HepG2 (cell line): ENCODE data around the gene DDX59. TPM values are rescaled to one million over a fixed set of nuclear protein-coding genes. Genes with fewer than 3 reads are reported as not detected.
A peak's percentile ranks its signal among the peaks of the same experiment; 100 is the strongest.

Experiments
- AKAP8 ChIP-seq: sonication (generic); formaldehyde crosslinking; IDR thresholded peaks from 2 replicates; pipeline ENCODE4 v1.5.1; 2020; ENCODE audit warnings: mild to moderate bottlenecking, missing genetic modification reagents
- GLI4 ChIP-seq: sonication (generic); formaldehyde crosslinking; IDR thresholded peaks from 2 replicates; pipeline ENCODE4 v1.5.1; 2020; ENCODE audit warnings: missing genetic modification reagents, mild to moderate bottlenecking, moderate library complexity, borderline replicate concordance
- HMG20A ChIP-seq: IDR thresholded peaks from 2 replicates; pipeline ENCODE4 v1.6.1; 2016; ENCODE audit warnings: borderline replicate concordance
- KLF6 ChIP-seq: IDR thresholded peaks from 2 replicates; pipeline ENCODE4 v1.8.0; 2016; ENCODE audit warnings: missing biosample characterization, missing genetic modification reagents
- KMT2A ChIP-seq: sonication (generic); formaldehyde crosslinking; IDR thresholded peaks from 2 replicates; pipeline ENCODE4 v1.4.0; 2020; ENCODE audit warnings: missing genetic modification reagents
- NFE2 ChIP-seq: sonication (generic); formaldehyde crosslinking; IDR thresholded peaks from 2 replicates; pipeline ENCODE4 v1.4.0; 2020; ENCODE audit warnings: missing genetic modification reagents
- NFE2L2 ChIP-seq: fragments of 150-350 bp; IDR thresholded peaks from 2 replicates; pipeline ENCODE4 v1.6.1; 2014; ENCODE audit warnings: low read length
- PCBP2 ChIP-seq: fragments of 200-400 bp; formaldehyde crosslinking; optimal IDR thresholded peaks from 2 replicates; pipeline ENCODE3; 2018; ENCODE audit warnings: low read length, low read depth; ENCODE audit not compliant: poor library complexity, severe bottlenecking
- RERE ChIP-seq: IDR thresholded peaks from 2 replicates; pipeline ENCODE4 v1.6.1; 2016; ENCODE audit warnings: low read depth, missing genetic modification reagents, missing compliant biosample characterization
- TCF7L2 ChIP-seq: IDR thresholded peaks from 2 replicates; pipeline ENCODE4 v1.6.1; 2011; ENCODE audit warnings: mild to moderate bottlenecking, low read depth, low read length, moderate library complexity
- TP53 ChIP-seq: sonication (generic); formaldehyde crosslinking; conservative IDR thresholded peaks from 2 replicates; pipeline ENCODE4 v1.4.0; 2020; ENCODE audit warnings: missing genetic modification reagents
- ZNF205 ChIP-seq: IDR thresholded peaks from 2 replicates; pipeline ENCODE4 v1.6.1; 2018; ENCODE audit warnings: missing biosample characterization, missing genetic modification reagents
- ZNF530 ChIP-seq: sonication (generic); formaldehyde crosslinking; IDR thresholded peaks from 2 replicates; pipeline ENCODE4 v1.5.0; 2020; ENCODE audit warnings: low read depth, mild to moderate bottlenecking, missing genetic modification reagents
- ZNF614 ChIP-seq: IDR thresholded peaks from 2 replicates; pipeline ENCODE4 v1.6.1; 2018; ENCODE audit warnings: missing biosample characterization, missing genetic modification reagents, inconsistent platforms, borderline replicate concordance
- ZNF703 ChIP-seq: sonication (generic); formaldehyde crosslinking; IDR thresholded peaks from 2 replicates; pipeline ENCODE4 v1.5.1; 2020; ENCODE audit warnings: missing genetic modification reagents, mild to moderate bottlenecking, moderate library complexity, borderline replicate concordance
- ZNF772 ChIP-seq: sonication (generic); formaldehyde crosslinking; IDR thresholded peaks from 2 replicates; pipeline ENCODE4 v1.5.0; 2020; ENCODE audit warnings: mild to moderate bottlenecking, missing genetic modification reagents
- ZNF777 ChIP-seq: sonication (generic); formaldehyde crosslinking; IDR thresholded peaks from 2 replicates; pipeline ENCODE4 v1.4.0; 2020; ENCODE audit warnings: missing genetic modification reagents
- polyA plus RNA-seq, 8 experiments: library from polyadenylated mRNA; depleted of rRNA in 3 of 8; stranded (reverse) in 7 of 8; unstranded in 1 of 8; fragments of >200 nt; fragmentation: Illumina TruSeq in 4 of 8; extraction: Trizol in 4 of 8; gene quantifications; 2 replicates each; pipeline versions ENCODE4 v1.2.1 to v1.2.3, GENCODE V29; 2011 to 2016; ENCODE audit warnings: low read depth in 4 of 8, missing spikeins in 1 of 8, mixed read lengths in 1 of 8; ENCODE audit not compliant: insufficient read depth in 1 of 8
- total RNA-seq, 5 experiments: library from RNA; depleted of rRNA; stranded (reverse); fragments of >200 nt; fragmentation: Illumina TruSeq; extraction: Trizol; gene quantifications; 2 replicates each; pipeline ENCODE4 v1.2.3, GENCODE V29; 2016; ENCODE audit warnings: low read depth in 1 of 5
- TF ChIP-seq, protein P1 (sequence below): sonication (generic); formaldehyde crosslinking; IDR thresholded peaks from 2 replicates; pipeline ENCODE4 v1.8.0; 2023; ENCODE audit warnings: mild to moderate bottlenecking, missing genetic modification reagents
- TF ChIP-seq, protein P2 (sequence below): sonication (generic); formaldehyde crosslinking; conservative IDR thresholded peaks from 2 replicates; pipeline ENCODE4 v1.4.0; 2020; ENCODE audit warnings: missing genetic modification reagents
- TF ChIP-seq, protein P3 (sequence below): sonication (generic); formaldehyde crosslinking; IDR thresholded peaks from 2 replicates; pipeline ENCODE4 v1.4.0; 2020; ENCODE audit warnings: missing genetic modification reagents

DDX59 gene
- total and polyA plus RNA-seq, 2 of the 13 experiments (the other 11 are each of a cell fraction or from before 2014, with no cell fraction given) = 12.1 to 14.8 TPM

DNA sequence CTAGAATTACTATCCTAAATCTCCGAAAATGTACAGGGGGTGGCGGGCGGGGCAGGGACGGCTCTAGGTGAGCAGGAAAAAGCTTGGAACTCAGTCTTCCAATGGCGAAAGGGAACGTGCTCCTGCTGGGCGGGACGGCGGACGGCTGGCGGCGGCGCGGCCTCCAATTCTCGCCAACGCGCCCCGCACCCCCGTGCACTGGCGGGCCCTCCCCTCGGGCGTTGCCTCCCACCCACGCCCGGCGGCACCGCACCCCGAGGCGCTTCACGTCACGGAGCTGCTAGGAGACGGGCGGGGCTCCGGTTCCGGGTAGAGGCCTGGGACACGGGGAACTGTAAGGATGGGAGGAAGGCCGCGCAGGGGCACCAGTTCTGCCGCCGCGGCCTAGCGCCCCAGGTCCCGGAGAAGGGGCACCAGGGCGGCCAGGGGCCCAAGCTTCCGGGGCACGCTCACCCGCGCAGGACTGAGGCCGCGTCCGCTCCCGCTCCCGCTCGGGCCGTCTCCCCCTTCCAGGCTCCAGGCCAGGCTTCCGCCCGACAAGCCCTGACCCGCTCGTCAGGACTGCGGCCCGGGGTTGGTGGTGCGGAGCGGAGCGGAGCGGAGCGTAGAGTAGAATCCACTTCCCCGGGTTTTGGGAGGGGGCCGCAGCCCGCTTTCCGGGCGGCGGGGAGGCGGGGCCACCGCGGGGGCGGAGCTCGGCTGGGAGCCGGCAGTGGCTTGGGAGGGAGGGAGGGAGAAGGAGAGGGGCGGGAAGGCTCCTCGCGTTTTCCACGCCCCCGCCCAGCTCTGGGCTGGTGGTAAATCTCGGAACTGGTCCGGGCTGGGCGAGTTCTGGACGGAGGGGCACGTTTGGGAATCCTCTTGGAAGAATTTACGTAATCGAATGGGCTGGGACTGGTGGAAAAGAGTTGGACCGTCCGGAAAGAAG is at the start of gene DDX59 (continued):
- no peak for TF ChIP-seq RERE (CRISPR knock-in tag)
- TF ChIP-seq, protein P1, sequence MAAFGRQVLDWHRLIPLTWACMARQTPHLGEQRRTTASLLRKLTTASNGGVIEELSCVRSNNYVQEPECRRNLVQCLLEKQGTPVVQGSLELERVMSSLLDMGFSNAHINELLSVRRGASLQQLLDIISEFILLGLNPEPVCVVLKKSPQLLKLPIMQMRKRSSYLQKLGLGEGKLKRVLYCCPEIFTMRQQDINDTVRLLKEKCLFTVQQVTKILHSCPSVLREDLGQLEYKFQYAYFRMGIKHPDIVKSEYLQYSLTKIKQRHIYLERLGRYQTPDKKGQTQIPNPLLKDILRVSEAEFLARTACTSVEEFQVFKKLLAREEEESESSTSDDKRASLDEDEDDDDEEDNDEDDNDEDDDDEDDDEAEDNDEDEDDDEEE (CRISPR knock-in tag) = peak; percentile 75; the same call in 1 of the 2 replicates
- no peak for TF ChIP-seq AKAP8 (CRISPR knock-in tag)
- no peak; the same call in 1 of the 2 replicates for TF ChIP-seq ZNF614
- TF ChIP-seq ZNF772 (CRISPR knock-in tag) = peak; percentile 61; the same call in 1 of the 2 replicates
- TF ChIP-seq TCF7L2 = no peak
- TF ChIP-seq KMT2A = peak; percentile 52; the same call in 1 of the 2 replicates
- TF ChIP-seq ZNF530 = no peak
- peak; percentile 62 for TF ChIP-seq KLF6
- TF ChIP-seq, protein P2, sequence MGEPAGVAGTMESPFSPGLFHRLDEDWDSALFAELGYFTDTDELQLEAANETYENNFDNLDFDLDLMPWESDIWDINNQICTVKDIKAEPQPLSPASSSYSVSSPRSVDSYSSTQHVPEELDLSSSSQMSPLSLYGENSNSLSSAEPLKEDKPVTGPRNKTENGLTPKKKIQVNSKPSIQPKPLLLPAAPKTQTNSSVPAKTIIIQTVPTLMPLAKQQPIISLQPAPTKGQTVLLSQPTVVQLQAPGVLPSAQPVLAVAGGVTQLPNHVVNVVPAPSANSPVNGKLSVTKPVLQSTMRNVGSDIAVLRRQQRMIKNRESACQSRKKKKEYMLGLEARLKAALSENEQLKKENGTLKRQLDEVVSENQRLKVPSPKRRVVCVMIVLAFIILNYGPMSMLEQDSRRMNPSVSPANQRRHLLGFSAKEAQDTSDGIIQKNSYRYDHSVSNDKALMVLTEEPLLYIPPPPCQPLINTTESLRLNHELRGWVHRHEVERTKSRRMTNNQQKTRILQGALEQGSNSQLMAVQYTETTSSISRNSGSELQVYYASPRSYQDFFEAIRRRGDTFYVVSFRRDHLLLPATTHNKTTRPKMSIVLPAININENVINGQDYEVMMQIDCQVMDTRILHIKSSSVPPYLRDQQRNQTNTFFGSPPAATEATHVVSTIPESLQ (CRISPR knock-in tag) = no peak
- 0 out of 2 replicates have a peak, but pooled peaks have one; percentile 39 for TF ChIP-seq ZNF777 (CRISPR knock-in tag)
- no peak for TF ChIP-seq ZNF205 (CRISPR knock-in tag)
- no peak for TF ChIP-seq PCBP2
- peak; percentile 69; the same call in 1 of the 2 replicates for TF ChIP-seq GLI4 (CRISPR knock-in tag)
- TF ChIP-seq ZNF703 (CRISPR knock-in tag) = peak; percentile 91; the same call in 1 of the 2 replicates
- no peak for TF ChIP-seq TP53 (CRISPR knock-in tag)
- TF ChIP-seq NFE2 (CRISPR knock-in tag) = no peak
- TF ChIP-seq NFE2L2 = no peak
- TF ChIP-seq, protein P3, sequence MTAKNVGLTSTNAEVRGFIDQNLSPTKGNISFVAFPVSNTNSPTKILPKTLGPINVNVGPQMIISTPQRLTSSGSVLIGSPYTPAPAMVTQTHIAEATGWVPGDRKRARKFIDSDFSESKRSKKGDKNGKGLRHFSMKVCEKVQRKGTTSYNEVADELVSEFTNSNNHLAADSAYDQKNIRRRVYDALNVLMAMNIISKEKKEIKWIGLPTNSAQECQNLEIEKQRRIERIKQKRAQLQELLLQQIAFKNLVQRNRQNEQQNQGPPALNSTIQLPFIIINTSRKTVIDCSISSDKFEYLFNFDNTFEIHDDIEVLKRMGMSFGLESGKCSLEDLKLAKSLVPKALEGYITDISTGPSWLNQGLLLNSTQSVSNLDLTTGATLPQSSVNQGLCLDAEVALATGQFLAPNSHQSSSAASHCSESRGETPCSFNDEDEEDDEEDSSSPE (CRISPR knock-in tag) = peak; percentile 72
- peak; percentile 21; the same call in 1 of the 2 replicates for TF ChIP-seq HMG20A (CRISPR knock-in tag)
